Measurements from ENCODE around the gene PHETA2.

The PHETA2 gene, protein sequence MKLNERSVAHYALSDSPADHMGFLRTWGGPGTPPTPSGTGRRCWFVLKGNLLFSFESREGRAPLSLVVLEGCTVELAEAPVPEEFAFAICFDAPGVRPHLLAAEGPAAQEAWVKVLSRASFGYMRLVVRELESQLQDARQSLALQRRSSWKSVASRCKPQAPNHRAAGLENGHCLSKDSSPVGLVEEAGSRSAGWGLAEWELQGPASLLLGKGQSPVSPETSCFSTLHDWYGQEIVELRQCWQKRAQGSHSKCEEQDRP

DNA sequence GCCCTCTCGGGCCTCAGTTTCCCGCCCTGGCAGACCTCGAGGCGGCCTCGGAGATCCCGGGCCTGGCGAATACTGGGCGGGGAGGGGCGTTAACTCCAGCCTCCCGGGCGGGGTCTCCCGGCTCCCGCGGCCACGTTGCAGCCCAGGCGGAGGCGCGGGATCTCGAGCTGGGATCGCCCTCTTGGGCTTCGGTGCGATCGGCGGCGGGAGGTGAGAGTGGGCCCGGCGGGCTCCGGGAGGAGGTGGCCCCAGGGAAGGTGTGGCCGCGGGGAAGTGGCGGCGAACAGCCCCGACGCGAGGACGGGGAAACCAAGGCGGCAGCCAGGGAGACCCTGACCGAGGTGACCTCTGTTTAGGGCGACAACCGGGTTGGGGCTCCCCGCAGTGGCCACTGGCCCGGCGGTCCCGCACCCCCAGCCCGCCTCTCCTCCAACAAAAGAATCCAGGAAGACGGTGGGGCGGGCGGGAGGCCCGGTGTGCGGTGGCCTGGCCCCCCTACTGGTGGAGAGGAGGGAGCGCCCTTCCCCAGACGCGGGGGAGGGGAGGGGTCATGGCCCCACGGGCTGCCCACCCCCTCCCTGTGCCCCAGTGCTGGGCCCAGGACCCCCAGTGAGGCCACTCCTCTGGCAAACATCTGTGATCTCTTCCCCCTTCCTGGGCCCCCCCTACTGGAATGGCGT, at the start of gene PHETA2:
TSS of gene PHETA2 (plus strand) at position 117 of the 680 bp plus-strand sequence. CDS start 3,046 bp downstream, outside the sequence.
- DNase-seq (ENCODE audit: low read depth in 2 of 2), result no peak

DNA sequence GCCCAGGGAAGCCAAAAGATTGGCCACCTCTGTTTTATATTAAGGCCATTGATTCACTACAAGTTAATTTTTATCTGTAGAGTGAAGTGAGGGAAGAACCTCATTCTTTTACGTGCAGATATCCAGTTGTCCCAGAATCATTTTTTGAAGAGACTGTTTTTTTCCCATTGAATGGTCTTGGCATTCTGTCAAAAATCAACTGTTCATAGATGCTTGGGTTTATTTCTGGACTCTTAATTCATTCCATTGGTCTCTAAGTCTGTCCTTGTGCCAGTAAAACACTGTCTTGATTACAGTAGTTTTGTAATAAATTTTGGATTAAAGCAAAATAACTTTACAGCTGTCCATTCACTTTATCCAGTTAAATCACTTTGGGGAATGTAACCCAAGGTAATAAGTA, 48.6 kb upstream of the PHETA2 start:
- DNase-seq (ENCODE audit: low read depth in 2 of 2), result no peak

DNA sequence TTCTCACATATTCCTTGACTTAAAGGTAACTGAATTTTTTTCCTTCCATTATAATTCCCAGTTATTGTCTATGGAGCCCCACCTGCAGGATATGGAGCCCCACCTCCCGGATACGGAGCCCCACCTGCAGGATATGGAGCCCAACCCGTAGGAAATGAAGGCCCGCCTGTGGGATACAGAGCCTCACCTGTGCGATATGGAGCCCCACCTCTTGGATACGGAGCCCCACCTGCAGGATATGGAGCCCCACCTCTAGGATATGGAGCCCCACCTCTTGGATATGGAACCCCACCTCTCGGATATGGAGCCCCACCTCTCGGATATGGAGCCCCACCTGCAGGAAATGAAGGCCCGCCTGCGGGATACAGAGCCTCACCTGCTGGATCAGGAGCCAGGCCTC, 47.3 kb upstream of the PHETA2 start:
- no peak for DNase-seq (ENCODE audit: low read depth in 2 of 2)

DNA sequence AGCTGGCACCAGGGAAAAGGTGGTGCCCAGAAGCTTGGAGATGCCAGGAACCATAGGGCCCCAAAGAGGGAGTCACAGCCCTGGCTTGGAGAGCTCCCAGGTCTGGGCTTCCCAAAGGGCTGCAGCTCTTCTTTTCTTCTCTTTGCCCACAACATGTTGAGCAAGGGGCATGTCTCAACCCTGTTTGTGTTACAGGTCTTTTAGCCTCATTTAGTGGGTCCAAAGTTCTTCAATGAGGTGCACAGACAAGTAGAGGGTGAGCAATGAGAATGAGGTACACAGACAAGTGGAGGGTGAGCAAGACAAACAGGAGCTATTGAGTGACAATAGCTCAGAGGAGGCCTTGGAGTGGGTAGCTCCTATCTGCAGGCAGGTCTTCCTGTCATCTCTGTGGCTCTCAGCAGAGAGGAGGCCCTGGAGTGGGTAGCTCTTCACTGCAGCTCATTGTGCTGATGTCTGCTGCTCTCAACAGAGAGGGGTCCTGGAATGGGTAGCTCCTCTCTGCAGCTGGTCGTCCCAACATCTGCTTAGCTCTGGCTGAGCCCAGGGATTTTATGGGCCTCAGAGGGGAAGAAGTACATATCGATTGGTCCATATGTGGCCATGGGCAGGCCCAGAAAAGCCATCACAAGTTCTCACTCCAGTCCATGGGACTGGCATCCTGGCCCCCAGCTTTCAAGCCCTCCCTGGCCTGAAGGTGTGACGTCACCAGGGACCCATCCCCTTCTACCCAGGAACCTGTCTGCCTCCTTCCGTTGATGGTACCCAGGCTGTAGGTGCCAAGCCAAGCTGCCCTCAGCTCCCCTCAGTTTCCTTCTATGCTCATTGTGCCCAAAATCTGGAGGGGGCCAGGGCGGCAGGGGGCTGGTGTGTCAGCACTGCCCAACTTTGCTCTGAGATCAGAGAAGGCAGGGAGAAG, 40.5 kb upstream of the PHETA2 start:
- DNase-seq (ENCODE audit: low read depth in 2 of 2), result no peak

DNA sequence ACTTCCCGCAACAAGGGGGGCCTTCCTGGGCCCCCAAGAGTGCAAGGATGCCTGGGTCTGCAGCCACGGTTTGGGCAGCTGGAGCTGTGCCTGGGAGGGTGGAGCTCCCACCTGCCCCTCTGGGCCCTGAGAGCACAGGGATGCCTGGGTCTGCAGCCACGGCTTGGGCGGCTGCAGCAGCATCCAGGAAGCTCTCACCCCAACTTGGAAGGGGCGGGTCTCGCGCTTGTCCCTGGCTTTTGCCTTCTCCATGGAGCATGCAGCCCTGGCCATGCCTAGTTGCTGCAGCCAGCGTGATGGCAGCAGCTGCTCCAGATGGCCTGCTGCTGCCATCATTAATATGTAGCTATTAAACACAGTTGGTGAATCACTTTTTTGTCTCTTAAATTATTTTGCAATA, 38.8 kb upstream of the PHETA2 start:
- no peak for DNase-seq (ENCODE audit: low read depth in 2 of 2)

GRCh38 chr22:42039271-42039670, 34.8 kb upstream of the PHETA2 start:
- no peak for DNase-seq (ENCODE audit: low read depth in 2 of 2)

- no peak for DNase-seq (ENCODE audit: low read depth in 2 of 2)
Measured at GRCh38 chr22:42041784-42042183, 32.3 kb upstream of the PHETA2 start.

GRCh38 chr22:42050641-42051180, 23.3 kb upstream of the PHETA2 start:
- DNase-seq (ENCODE audit: low read depth in 2 of 2), result no peak

DNA sequence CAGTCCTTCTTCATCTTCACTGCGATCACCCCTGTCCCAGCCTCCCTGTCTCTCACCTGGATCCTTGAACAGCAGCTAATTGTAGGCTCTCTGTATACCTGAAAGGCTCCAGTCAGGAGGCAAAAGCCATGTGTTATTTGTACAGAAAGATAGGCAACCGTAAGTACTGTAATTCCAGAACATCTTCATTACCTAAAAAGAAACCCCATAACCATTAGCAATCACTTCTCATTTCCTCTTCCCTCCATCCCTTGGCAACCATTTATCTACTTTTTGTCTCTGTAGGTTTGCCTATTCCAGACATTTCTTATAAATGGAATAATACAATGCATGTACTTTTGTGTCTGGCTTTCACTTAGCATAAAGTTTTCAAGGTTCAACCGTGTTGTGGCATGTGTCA, 21.3 kb upstream of the PHETA2 start:
- no peak for DNase-seq (ENCODE audit: low read depth in 2 of 2)

DNA sequence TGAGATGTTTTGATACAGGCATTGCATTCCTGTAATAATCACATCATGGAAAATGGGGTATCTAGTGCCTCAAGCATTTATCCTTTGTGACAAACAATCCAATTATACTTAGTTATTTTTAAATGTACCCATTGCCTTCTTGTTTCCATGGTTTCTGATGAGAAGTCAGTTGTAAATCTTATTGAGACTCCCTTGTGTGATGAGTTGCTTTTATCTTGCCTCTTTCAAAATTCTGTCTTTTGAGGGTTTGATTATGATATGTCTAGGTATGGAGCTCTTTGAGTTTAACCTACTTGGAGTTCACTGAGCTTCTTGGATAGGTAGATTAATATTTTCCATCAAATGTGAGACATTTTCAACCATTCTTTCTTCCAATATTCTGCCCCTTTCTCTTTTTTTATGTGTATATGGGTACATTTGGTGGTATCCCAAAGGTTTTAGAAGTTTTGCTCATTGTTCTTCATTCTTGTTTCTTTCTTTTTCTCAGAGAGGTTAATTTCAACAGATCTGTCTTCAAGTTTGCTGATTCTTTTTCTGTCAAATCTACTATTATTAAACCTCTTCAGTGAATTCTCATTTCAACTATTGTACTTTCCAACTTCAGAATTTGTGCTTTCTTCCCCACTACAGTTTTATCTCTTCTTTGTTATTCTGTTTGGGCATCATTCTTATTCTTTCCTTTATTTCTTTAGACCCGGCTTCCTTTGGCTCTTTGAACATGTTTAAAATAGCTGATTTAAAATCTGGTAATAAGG, 17.1 kb upstream of the PHETA2 start:
- no peak for DNase-seq (ENCODE audit: low read depth in 2 of 2)

DNA sequence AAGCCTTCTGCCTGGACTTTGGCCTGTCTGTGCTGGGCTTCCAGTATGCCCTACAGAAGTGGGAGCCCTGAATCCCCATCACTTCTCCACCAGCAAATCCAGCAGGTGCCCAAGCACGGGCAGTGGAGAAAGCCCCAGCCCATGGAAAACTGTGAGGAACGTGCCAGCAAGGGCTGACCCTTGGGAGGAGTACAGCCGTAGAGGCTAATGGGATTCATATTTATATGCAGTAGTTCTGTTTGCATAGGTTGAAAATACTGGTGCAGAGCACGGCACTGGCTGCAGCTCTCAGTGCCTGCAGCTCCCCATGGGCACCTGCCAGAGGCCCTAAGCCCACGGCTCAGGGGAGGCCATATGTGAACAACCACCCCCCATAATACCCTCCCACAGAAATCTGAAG, 13.6 kb upstream of the PHETA2 start:
- no peak for DNase-seq (ENCODE audit: low read depth in 2 of 2)

DNA sequence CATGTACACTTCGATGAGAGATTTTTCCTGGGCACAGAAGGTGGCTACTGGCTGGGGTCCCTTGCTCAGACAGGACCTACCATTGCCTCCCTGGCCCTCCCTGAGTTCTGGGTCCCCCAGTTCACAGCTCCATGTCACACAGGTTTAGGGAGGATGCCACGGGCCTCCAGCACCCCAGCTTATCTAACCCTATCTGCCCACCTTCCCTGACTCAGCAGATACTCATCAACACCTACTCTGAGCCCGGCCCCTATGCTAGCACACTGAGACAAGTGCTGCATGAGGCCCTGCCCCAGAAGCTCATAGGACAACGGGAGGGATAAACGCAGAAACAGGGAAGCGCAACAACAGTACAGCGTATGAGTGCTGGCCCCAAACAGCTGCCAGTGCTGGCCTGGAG, 13.0 kb upstream of the PHETA2 start:
- no peak for DNase-seq (ENCODE audit: low read depth in 2 of 2)

DNA sequence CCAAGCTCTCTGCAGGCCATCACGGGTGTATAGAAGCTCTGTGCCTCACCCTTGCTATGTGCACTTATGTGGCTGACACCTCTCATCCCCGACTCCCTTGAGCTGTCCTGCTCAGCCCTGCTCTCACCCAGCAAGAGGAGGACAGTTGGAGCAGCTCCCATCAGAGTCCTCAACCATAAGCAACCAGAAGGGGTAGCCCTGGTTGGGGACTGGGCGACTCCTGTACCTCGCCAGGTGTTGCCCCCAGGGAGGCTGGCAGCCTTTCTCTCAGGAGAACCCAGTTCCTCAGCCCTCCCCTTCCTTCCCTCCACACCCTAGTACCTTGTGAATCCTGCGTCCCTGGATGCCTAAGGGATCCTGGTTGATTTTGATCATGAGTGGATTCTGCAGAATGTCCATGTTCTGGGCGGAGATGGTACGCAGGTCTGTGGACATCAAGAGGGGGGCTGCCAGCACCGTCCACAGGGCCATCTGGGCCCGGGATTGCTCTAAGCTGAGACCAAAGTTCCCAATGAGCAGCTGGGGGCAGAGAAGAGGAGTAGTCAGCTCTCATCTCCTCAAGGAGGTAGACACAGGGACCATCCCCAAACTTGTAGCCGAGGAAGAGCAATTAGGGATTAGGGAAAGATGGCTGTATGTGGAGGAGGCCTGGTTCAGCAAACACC, 11.4 kb upstream of the PHETA2 start:
- DNase-seq (ENCODE audit: low read depth in 2 of 2), result no peak

GRCh38 chr22:42064629-42065028, 9.4 kb upstream of the PHETA2 start:
- no peak for DNase-seq (ENCODE audit: low read depth in 2 of 2)

- DNase-seq (ENCODE audit: low read depth in 2 of 2), result no peak
Measured at GRCh38 chr22:42065438-42066125, 8.5 kb upstream of the PHETA2 start.

GRCh38 chr22:42066126-42066761, 7.8 kb upstream of the PHETA2 start:
- no peak for DNase-seq (ENCODE audit: low read depth in 2 of 2)

DNA sequence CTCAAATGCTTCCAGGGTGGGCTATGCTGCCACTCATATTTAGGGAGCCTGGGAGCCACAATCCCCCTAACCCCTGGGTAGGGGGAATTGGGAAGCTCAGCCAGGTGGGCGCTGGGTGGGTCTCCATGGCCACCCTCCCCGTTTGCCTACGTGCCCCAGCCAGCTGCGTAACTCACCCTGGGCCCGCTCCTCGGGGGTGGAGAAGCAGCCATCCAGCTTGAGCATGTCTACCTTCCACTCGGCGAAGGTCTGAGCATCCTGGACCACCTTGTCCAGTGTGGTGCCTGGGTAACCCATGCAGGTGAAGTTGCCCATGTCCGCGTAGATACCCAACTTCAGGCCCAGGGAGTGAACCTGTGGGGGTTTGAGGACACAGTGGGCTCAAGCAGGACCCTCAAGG, 7.1 kb upstream of the PHETA2 start:
- DNase-seq (ENCODE audit: low read depth in 2 of 2), result no peak

- no peak for DNase-seq (ENCODE audit: low read depth in 2 of 2)
Measured at GRCh38 chr22:42067671-42068251, 6.3 kb upstream of the PHETA2 start.

- no peak for DNase-seq (ENCODE audit: low read depth in 2 of 2)
Measured at GRCh38 chr22:42068291-42068690, 5.8 kb upstream of the PHETA2 start.
